HG03060 (cell line): Measurements from ENCODE around the gene INPP4A.
"Not testable (repeated sequence)": the region's sequence is repeated elsewhere in the genome, so short reads cannot be mapped to it uniquely, and the experiment has no call there.

Experiments used
- ATAC-seq: cut with Tn5 transposase; IDR thresholded peaks from one replicate; pipeline ENCODE4 v1.9.1; 2021; ENCODE audit warnings: low read depth, moderate number of reproducible peaks; ENCODE audit not compliant: unreplicated experiment

Gene INPP4A

DNA sequence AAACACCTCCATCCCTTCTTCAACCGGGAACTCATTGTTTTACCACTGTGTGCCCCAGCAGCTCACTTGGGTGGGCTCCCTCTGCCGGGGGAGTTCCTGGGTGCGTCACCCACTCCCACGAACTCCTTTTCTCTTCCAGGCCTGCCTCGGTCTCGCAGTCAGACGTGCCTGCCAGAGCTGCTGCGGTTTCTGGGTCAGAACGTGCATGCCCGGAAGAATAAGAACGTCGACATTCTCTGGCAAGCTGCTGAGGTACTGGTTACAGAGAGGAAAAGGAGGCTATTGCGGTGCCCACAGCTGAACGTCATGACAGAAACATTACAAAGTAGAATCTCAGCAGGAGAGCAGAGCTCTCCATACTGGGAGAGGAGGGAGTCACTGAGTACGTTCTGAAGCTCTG lies 128.0 kb downstream of the INPP4A start:
- ATAC-seq: no peak

DNA sequence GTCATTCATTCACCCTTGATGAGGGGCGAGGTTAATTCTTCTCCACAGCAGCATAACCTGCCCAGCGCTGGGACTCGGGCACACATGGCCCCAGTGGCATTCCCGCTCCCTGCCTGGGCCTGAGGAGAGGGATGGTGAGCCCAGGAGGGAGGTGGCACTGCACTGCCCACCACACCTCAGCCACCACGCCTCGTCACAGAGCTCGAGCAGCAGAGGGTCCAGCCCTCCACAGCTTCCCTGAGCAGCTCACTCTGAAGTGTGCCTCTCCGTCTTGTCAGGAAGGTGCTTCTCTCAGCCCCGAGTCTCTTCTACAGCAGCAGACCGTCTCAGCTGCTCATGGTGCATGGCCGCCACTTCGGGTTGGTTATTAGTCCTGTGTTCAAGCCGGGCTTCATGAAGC lies 128.8 kb downstream of the INPP4A start:
- no peak for ATAC-seq

DNA sequence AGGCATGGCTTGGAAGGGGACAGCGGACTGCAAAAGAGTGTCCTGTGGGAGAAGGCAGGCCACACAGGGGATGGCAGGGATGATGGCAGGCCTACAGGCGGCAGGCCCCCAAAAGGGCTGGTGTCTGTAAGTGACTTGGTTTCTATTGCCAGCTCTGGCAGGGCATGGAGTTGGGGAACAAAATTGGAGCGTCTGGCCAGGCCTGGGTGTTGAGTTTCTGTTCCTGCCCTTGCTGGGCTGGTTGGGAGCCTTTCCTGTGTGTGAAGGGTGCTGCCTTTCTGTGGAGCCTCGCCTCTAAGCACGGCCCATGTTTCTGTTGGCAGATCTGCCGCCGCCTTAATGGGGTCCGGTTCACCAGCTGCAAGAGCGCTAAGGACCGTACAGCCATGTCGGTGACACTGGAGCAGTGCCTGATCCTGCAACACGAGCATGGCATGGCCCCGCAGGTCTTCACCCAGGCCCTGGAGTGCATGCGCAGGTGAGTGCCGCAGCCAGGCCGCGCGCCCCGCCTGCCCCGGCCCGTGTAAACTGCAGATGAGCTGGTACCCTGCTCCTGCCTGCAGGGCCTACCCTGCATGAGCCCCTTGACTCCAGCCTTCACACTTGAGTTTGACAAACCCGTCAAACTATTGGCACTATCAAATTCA lies 132.1 kb downstream of the INPP4A start:
- ATAC-seq: no peak

DNA sequence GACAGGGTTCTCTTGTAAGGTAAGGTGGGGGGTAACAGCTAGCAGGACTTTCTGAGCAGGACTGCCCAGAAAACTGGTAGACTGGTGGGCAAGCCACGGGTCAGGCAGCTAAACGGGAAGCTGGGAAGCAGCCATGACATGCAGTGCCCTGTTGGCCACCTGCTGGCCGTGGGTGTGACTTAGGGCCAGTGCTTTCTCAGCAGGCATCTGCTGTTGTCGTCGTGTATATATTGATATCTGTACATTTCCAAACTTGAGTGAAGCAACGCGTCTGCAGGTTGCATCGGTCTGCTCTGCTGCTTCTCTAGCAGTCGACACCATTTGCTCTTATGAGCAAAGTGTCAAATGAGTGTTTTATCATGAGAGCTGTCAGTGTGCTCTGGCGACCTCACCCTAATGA lies 132.7 kb downstream of the INPP4A start:
- ATAC-seq: no peak

DNA sequence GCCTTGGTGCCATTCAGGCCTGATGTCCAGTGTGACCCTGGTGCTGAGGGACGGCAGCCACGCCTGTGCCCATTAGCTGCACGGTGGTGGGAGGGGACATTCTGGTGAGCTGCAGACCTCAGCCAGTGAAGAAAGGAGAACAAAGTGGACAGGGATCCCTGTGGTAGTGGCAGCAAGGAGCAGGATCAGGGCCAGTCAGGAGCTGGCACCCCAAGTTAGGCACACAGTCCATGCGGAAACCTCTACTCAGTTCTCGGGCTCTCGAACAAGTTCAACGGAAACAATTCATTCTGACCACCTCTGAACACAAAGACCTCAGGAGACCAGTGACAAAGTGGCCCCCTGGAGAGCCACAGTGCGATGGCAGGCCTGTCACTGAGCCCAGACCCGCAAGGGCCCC lies 133.6 kb downstream of the INPP4A start:
- ATAC-seq: no peak

DNA sequence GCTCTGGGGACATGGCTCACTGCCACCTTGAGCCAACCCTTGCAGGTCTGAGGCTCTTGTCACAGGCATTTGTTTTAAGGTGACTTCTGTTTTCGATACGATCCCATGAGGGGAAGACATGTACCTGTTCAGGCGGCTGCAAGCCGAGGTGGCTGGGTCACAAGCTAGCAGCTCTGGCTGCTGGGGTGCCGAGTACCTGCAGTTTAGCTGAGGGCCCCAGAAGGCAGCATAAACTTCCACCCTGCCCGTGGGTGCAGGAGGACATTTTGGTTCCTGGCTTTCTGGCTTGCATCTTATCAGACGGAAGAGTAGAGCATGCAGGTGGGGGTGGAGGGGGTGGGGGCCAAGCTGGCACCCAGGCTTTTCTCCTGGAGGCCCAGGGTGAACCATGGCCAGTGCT lies 135.3 kb downstream of the INPP4A start:
- ATAC-seq: no peak

DNA sequence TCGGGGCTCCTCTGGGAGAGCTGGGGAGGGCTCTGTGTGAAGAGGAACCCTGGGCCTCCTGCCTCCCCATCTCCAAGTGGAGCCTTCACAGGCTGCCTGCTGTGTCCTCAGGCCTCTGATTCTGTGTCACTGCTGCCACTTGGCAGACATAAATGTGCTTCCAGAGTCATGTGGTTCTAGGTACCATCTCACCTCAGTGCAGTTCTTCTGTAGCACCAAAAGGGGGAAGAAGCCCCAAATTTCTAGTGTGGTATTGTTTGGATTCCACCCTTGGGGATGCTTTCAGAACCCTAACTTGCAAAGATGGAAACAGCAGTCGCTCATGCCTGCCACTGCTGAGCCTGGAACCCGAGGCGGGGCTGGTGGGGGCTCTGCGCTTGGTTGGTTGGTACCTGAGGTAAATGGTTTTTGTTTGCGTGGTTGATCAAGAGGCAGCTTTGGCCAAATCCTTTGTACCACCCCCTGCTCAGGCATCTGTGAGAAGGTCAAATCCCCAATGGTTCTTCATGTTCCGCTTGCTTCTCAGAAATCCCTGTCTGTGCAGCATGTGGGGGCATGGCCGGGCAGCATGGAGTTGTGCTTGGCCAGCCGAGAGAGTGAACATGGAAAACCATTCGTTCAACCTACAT lies 136.1 kb downstream of the INPP4A start:
- no peak for ATAC-seq

DNA sequence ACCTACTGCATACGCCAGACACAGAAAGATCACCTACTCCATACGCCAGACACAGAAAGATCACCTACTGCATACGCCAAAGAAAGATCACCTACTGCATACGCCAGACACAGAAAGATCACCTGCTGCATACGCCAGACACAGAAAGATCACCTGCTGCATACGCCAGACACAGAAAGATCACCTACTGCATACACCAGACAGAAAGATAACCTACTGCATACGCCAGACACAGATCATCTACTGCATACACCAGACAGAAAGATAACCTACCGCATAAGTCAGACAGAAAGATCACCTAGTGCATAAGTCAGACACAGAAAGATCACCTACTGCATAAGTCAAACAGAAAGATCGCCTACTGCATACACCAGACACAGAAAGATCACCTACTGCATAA lies 137.9 kb downstream of the INPP4A start:
- ATAC-seq: no peak

DNA sequence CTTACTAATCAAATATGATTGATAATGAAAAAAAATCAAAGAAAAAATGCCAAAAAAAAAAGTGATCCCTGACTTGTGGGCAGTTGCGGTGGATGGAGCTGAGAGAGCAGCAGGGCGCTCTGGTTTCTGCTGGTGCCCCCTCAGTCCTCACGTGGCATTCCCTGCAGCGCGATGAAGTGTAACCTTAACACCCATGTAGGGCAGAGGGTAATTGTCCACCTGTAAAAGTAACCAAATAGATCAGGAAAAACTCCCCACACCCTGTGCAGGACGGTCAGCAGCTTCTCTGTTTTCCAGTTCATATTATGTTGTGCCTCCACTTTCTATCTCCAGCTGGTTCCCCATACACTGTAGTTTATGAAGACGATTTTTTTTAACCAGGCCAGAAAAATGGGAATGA lies 138.6 kb downstream of the INPP4A start:
- no peak for ATAC-seq

DNA sequence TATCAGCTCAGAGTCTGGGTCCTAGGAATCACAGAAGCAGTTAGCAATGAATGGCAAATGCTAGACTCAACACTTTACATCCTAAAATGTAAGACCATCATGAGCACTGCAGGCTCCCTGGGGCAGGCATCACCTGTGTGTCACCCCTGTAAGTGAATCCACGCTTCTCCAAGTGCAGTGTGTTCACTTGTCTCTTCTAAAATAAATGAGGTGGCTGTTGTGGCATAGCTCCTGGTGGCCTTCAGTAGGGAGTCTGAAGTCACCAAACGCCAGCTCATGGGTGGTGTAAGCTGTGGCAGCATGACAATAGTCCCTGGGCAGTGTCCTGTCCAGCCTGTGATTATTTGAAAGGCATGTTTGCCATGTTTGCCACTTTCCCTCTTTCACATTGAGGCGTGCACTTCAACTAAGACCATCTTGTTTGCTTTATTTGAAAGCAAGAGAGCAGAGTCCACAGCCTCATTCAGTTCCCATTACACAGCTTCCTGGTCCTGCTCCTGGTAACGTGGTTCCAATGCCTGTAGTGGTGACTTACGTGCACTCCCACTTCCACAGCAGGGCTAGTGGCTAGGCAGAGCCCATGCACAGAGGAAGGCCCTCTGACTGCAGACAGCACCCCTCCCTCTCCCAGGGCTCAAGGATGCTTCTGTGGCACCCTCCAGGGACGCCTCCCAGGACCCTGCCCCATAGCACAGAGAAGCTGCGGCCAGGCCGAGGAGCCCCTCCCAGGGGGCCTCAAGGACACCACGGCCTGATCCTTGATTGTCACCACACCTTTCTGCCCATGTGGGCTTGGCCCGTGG lies 139.4 kb downstream of the INPP4A start:
- ATAC-seq: no peak

DNA sequence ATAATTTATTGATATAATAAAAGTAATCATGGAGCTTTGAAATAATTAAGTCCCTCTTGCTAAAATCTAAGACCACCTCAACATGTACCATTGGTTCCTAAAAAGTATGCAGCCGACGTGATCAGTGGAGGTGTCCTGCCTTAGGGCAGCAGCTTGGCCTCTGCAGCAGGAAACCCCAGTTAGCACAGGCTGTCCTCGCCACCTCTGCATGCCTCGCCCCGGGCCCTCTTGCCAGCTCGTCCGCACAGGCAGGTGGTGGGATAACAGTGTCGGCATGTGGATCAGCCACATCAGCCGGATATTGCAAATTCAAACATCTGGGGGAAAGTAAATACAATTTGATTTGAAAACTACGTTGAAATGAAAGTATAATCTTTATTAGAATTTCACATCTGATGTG lies 140.7 kb downstream of the INPP4A start:
- no peak for ATAC-seq

DNA sequence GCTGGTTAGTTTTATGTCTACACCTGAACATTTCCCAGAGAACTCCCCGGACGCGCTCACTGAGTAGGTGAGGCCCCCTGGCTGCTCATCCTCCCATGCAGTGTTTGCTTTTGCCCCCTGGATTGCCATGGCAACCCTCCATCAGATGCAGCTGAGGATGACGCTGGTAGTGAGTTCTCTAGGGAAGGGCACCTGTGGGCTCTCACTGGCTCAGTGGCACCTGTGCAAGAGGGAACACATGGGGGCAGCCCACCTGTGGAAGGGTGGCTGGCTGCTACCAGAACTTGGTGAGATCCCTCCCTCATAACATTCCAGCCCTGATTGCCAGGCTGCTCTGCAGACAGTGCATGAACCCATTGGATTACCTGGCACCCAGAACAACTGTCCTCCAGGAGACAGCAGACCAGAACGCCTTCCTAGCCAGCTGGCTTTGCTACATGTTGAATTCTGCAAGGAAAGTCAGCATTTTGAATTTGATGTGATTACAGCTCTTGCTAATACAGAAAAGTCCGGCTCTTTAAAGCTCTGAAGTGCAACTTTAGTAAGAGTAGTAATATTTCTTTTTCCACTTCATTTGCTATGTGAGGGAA lies 142.0 kb downstream of the INPP4A start:
- ATAC-seq: no peak

DNA sequence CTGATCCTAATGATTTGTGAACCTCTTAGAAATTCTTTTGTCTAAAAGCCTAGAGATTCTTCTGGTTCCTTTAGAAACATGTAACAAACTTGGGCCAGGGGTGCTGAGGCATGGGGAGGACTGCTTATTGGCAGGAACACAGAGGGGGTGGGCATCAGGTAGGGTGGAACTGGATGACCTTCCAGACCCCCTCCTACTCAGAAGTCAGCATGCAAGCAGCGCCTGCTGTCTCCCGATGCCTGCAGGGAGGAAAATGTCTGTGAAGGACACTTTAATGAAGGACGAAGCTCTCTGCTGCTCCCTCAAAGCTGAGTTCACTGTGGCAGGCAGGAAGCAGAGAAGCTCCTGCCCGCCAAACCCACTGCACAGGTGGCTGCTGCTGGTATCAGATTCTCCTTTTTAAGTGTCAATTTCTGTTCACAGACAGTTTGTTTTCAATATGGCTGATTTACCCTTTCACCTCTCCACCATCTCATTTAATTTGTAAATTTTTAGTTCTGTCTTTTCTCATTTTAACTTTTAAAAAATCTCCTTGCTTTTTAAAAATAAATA lies 144.3 kb downstream of the INPP4A start:
- ATAC-seq: no peak

DNA sequence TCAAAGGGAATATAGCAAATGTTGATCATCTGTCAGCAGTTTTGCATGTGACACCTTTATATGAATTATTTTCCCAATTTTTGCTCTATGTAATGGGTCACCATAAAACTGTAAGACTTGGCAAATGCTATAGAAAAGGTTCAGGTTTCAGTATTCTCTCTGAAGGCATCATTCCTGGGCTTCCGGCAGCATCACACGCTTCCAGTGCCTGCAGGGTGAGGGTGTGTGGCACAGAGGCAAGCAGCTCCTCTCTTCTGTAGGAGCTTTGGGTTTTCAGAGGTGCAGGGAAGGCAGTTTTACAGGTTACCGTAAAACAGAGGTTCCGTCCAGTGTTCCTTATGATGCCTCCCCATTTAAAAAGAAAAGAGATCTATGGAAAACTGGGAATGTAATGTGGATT lies 144.8 kb downstream of the INPP4A start:
- ATAC-seq: no peak

DNA sequence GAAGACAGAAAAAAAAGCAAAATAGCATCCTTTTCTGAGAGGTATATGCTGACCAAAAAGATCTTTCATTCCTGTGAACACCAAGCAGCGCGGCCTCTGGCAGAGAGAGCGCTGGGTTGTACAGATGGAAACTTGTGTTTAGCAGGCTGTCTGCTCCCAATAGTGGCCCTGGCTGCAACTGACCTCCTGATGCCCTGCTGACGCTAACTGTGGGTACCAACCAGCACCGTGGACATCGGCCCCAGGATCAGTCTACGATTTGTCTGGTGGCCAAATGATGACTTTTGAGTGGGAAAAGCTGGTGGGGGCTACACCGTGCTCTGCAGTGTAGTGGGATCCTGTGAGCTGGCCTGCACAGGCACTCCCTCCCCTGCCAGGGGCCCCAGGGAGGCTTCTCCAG lies 147.9 kb downstream of the INPP4A start:
- ATAC-seq: no peak

DNA sequence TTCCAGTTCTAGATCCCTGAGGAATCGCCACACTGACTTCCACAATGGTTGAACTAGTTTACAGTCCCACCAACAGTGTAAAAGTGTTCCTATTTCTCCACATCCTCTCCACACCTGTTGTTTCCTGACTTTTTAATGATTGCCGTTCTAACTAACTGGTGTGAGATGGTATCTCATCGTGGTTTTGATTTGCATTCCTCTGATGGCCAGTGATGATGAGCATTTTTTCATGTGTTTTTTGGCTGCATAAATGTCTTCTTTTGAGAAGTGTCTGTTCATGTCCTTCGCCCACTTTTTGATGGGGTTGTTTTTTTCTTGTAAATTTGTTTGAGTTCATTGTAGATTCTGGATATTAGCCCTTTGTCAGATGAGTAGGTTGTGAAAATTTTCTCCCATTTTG lies 150.0 kb downstream of the INPP4A start:
- ATAC-seq: not testable (repeated sequence)

DNA sequence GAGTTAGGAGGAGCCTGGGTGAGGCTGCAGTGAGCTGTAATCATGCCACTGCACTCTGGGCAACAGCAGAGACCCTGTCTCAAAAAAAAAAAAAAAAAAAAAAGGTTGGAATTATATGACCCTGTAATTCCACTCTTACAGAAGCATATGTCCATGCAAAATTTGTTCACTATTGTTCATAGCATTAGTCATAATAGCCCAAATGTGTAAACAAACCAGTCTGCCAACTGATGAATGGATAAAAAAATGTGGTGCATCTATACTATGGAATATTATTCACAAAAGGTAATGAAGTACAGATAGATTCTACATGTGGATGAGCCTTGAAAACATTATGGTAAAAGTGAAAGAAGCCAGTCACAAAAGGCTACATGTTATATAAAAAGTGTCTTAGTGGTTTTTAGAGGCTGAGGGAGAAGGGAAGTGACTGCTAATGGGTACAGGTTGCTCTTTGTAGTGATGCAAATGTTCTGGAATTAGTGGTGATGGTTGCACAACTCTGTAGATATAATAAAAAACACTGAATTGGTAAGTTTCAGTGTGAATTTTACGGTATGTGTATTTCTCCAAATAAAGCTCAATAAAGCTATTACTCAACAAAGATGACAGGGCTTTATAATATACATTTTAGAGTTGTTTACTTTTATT lies 154.2 kb downstream of the INPP4A start:
- ATAC-seq: no peak

DNA sequence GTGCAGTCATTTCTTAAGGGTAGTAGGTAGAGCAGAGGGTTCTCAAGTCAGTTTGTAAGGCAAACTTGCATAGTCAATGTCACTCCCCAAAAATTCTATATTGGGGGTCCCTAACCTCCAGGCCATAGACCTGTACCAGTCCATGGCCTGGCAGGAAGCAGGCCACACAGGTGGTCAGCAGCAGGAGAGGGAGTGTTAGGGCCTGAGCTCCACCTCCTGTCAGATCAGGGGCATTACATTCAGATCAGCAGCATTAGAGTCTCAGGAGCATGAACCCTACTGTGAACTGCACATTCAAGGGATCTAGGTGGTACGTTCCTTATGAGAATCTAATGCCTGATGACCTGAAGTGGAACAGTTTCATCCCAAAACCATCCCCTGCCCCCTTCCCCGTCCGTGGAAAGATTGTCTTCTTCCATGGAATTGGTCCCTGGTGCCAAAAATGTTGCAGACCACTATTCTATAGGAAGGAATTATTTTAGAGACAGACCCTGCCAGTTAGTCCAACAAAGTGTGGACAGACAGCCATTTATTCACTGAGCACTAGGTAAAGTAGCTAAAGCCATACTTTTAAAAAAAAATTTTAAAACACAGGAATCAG lies 157.0 kb downstream of the INPP4A start:
- ATAC-seq: no peak

DNA sequence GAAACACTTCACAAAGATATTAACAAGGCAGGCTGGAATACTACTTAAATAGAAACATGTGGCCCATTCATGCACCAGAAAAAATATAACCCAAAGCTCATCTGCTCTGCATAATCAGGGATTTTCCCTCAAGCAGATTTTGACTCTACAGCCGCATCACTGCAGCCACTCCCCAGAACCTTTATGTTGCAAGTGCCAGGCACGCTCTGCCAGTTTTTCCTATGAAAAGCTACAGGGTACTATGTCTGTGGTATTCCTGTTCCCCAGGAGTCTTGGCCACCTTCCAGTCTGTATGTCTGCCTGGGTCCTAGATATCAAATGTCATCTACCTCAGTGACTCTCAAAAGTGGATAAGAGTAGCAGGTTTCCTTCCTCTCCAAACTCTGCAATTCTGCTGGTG lies 159.9 kb downstream of the INPP4A start:
- ATAC-seq: no peak

DNA sequence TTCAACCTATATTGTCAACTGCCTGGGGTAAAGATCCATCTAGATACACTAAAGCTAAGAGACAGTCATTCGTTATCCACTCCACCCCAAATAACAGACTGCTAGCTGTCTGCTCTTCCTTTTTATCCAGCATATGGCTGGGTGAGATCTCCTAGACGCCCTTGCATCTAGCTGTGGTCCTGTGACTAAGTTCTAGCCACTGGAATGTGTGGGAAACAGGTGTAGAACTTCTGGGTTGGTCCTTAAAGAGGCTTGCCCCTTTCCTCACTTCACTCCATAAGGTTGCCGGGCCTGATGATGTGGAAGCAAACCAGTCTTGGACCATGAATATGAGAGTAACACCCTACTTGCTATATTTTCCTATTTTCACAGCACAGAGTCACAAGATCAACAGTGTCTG lies 160.4 kb downstream of the INPP4A start:
- no peak for ATAC-seq
